Epidermal melanocyte (primary cell): ENCODE measurements around the gene ERH.
"Not testable (repeated sequence)": the region's sequence is repeated elsewhere in the genome, so short reads cannot be mapped to it uniquely, and the experiment has no call there.

ENCODE experiments used
- DNase-seq: peaks from one replicate; pipeline ENCODE4 v3.0.0; 2011; ENCODE audit warnings: low spot score; ENCODE audit not compliant: insufficient read length

Gene ERH

DNA sequence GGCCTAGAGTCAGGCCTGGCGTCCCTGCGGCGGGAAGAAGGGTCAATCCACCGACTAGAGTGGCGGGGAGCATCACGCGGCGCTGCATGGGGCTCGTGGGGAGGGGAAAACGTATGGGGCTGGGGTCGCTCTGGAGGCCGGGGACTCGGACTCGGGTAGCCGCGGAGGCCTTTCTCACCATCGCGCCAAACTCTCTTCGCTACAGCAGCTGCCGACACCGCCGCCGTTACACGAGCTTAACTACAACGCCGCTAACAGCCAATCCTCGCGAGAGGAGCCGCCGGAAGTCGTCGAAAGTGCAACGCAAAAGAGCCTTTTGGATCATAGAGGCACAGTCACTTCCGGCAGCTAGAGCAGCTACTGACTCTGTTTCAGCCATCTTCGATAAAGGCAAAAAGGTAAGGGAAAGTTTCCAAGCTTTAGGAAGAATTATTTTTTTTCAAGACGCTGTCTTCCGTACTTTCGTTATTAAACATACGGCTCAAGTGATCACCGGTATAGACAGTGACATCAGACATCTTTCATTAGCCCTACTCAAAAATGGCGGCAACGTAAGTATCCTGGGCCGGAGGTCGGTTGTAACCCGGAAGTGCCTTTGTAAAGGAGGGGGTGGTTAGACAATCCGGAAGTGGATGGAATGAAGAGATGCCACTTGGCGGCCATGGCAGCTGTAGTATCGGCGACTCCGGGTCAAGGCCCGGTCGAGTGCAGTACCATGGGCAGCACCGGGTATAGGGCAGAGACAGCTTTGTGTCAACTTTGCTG lies at the start of gene ERH, which contains the start of gene SLC39A9:
ERH (minus strand) TSS at position 247 of the 765 bp plus-strand sequence; CDS start at position 181, 66 bp downstream.
SLC39A9 (plus strand) TSS at position 640 of the 765 bp plus-strand sequence. CDS start 678 bp downstream, outside the sequence.
- DNase-seq, result peak; percentile 96

GRCh38 chr14:69443296-69443805 lies 45.3 kb upstream of the ERH start:
- no peak for DNase-seq

- no peak for DNase-seq
Measured at GRCh38 chr14:69441948-69442347, 43.8 kb upstream of the ERH start.

DNA sequence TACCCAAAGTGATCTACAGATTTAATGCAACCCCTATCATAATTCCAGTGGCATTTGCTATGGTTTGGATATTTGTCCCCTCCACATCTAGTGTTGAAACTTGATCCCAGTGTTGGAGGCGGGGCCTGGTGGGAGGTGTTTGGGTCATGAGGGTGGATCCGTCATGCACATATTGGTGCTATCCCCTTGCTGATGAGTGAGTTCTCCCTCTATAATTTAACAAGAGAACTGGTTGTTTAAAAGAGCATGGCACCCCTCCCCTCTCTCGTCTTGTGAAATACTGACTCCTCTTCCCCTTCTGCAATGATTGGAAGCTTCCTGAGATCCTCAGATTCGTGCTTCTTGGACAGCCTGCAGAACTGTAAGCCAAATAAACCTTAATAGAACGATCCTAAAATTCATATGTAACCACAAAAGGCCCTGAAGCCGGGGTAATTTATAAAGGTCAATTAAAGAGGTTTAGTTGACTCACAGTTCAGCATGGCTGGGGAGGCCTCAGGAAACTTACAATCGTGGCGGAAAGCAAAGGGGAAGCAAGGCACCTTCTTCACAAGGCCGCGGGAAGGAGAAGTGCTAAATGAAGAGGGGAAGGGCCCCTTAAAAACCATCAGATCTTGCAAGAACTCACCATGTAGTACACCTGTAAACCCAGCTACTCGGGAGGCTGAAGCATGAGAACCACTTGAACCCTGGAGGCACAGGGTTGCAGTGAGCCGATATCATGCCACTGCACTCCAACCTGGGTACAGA lies 41.6 kb upstream of the ERH start:
- DNase-seq, result no peak

DNA sequence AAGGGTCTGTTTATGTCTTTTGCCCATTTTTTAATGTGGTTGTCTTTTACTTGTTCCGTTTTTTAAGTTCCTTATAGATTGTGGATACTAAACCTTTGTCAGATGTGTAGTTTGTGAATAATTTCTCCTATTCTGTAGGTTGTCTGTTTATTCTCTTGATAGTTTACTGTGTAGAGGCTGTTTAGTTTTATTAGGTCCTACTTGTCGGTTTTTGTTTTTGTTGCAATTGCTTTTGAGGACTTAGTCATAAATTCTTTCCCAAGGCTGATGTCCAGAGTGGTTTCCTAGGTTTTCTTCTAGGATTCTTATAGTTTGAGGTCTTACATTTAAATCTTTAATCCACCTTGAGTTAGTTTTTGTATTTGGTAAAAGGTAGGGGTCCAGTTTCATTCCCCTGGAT lies 34.3 kb upstream of the ERH start:
- no peak for DNase-seq

- no peak for DNase-seq
Measured at GRCh38 chr14:69430306-69430939, 32.3 kb upstream of the ERH start.

- no peak for DNase-seq
Measured at GRCh38 chr14:69429643-69430042, 31.5 kb upstream of the ERH start.

DNA sequence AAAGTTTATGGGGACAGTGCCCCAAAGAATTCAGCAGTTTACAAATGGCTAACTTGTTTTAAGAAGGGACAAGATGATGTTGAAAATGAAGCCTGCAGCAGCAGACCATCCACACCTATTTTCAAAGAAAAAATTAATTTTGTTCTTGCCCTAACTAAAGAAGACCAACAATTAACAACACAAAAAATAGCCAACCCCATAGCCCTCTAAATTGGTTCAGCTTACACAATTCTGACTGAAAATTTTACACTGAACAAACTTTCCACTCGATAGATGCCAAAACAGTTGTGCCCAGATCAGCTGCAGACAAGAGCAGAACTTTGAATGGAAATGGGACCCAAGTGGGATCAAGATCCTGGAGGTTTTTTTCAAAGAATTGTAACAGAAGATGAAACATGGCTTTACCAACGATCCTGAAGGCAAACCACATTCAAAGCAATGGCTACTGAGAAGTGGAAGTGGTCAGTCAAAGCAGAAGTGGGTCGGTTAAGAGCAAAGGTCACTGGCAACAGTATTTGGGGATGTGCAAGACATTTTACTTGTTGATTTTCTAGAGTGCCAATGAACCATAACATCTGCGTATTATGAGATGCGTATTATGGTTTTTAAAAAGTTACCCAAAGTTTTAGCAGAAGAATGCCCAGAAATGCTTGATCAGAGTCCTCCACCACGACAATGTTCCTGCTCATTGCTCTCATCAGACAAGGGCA lies 30.3 kb upstream of the ERH start:
- DNase-seq, result no peak

DNA sequence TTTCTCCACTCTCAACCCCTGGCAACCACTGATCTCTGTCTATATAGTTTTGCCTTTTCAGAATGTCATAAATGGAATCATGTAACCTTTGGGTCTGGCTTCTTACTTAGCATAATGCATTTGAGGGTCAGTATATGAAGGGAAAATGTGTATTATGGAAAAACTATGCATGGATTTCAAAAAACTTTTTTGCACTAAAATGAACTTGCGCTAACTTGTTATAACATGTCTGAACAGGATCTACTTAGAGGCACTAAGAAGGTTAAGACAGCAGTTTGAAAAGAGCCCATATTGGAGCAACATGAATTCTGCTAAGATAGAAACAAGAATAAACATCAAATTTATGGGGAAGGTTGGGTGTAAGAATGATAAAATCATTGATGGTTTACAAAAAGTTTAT lies 29.5 kb upstream of the ERH start:
- DNase-seq, result no peak

DNA sequence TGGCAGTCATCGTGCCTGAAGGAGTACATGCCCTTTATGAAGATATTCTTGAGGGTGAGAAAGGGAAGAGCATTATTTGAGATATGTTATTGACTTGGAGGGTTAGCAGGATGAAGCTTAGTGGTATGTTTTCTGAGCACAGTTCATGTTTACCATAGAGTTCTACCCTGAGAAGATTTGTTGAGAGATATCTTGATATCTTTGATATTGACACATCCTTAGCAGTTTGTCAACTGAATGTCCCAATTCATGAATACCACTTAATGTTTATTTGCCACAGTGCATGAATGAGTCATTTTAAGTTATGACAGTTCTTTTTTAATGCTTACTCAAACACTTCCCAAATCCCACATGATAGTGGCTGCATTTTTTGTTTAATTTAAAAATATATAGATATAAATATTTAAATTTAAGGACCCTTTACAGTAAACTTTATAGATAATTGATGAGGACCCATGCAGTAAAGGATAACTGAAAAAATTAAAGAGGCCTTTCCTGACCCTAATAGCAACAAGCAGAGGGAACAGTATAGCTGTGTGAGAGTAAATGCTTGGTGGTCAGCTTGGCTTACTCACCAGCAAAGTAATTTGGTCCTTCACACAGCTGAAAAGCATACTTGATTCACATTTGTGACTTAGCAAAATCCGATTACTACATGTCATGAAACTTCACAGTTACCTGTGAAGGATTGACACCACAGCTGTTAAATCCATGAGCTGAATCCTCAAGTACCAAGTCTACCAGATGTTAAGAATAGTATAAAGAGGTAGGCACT lies 26.2 kb upstream of the ERH start:
- no peak for DNase-seq

DNA sequence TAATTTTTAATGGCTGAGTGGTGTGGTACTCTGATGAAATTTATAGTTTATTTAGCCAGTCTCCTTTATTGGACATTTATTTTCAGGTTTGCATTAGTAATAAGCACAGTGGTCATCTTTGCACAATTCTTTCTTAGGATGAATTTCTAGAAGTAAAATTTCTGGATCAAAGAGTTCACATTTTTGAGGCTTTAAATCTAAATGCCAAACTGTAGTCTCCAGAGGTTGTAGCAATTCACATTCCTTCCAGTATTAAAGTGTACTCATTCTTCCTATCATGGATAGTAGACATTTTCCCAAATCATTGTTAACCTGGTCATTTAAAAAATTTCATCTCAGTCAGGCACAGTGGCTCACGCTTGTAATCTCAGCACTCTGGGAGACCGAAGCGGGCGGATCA lies 25.2 kb upstream of the ERH start:
- no peak for DNase-seq

- DNase-seq, result not testable (repeated sequence)
Measured at GRCh38 chr14:69416087-69416486, 18.0 kb upstream of the ERH start.

- DNase-seq, result no peak
Measured at GRCh38 chr14:69413483-69413882, 15.4 kb upstream of the ERH start.

DNA sequence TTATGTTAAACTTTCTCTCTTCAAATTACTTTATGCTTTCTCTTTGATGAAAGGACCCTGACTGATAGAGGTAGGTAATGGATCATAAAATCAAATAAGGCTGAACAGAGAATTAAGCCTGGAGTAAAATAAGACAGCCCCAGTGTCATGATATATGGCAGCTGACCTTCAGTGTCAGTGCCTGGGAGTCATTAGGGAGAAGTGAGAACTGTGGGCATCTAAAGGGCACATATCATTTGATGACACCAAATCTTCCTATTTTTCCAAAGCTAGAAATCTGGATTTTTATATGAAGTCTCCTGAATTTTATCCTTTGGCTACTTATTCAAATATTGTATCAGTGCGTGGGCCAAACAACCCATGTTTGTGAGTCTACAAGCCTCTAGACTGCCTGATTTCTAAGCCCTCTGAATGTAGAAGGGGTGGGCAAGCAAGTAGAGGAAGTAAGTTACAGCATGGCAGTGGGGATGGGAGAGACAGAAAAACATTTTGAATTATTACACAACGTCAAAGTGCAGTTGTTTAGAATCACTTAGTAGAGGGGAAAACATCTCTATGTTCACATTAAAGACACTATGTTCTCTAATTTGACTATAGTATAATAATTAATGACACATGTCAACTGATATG lies 10.3 kb upstream of the ERH start:
- no peak for DNase-seq

GRCh38 chr14:69405762-69406161 lies 7.7 kb upstream of the ERH start:
- no peak for DNase-seq

GRCh38 chr14:69404883-69405282 lies 6.8 kb upstream of the ERH start:
- DNase-seq, result no peak

DNA sequence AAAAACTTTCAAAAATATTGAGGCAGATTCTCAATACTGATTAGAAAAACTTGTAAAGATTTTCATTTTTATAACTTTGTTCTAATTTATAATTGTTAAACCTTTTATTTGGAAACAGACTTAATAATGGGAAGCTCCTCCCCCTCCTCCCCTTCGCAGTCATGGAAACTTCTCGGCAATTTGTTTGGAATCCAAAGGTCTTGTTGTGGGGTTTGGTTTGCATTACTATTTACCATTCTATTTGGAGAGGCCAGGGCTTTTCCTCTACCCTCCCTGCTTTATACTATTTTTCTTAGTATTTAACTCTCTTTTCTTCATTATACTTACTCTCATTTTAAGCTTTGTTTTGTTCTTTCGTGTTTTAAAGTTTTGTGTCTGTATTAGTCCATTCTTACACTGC lies 6.4 kb upstream of the ERH start:
- no peak for DNase-seq

- DNase-seq, result no peak
Measured at GRCh38 chr14:69401841-69402240, 3.7 kb upstream of the ERH start.

DNA sequence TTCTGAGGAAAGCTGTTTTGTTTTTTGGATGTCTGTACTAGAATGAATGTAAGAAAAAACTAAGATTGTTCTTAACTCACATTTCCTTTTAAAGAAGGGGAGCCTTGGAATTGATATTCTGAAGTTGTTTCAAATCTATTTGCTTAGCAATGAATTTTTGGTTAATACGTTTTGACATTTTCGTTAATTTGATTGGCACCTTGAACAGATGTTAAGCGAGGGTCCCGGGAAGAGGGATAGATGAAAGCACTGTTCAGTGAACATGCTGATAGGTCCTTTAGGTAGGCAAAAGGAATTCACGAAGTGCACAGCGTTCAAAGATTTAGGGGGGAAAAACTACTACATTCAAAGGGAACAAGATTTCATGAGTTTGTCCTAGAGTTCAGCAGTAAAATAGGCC lies 2.1 kb upstream of the ERH start:
- no peak for DNase-seq

- no peak for DNase-seq
Measured at GRCh38 chr14:69399750-69400149, 1.7 kb upstream of the ERH start.
